Esophagus muscularis mucosa (tissue), 4 donors: ENCODE data around the gene ADGRV1.

Experiments used
- CTCF ChIP-seq, 3 experiments: fragments of 200-600 bp in 2 of 3; fragments of 450-650 bp in 1 of 3; sonication (generic) in 2 of 3; IDR thresholded peaks; one replicate each; pipeline ENCODE4 v1.5.1; 2017 to 2019; ENCODE audit warnings: antibody characterized with exemption in 3 of 3, mild to moderate bottlenecking in 2 of 3, moderate library complexity in 1 of 3
- EP300 ChIP-seq: sonication (generic); formaldehyde crosslinking; IDR thresholded peaks from one replicate; pipeline ENCODE4 v1.6.1; 2017; ENCODE audit warnings: antibody characterized with exemption
- POLR2A ChIP-seq: fragments of 450-650 bp; IDR thresholded peaks from one replicate; pipeline ENCODE4 v1.6.1; 2017; ENCODE audit warnings: antibody characterized with exemption, moderate library complexity, mild to moderate bottlenecking, low read depth

- no peak for TF ChIP-seq CTCF (IDR thresholded peaks at IDR 0.05)
- no peak for TF ChIP-seq EP300
- no peak for TF ChIP-seq POLR2A
Measured at GRCh38 chr5:90585337-90585986, 26.9 kb downstream of the ADGRV1 start.
